ENCODE measurements around the gene FRMD8.

Gene FRMD8

DNA sequence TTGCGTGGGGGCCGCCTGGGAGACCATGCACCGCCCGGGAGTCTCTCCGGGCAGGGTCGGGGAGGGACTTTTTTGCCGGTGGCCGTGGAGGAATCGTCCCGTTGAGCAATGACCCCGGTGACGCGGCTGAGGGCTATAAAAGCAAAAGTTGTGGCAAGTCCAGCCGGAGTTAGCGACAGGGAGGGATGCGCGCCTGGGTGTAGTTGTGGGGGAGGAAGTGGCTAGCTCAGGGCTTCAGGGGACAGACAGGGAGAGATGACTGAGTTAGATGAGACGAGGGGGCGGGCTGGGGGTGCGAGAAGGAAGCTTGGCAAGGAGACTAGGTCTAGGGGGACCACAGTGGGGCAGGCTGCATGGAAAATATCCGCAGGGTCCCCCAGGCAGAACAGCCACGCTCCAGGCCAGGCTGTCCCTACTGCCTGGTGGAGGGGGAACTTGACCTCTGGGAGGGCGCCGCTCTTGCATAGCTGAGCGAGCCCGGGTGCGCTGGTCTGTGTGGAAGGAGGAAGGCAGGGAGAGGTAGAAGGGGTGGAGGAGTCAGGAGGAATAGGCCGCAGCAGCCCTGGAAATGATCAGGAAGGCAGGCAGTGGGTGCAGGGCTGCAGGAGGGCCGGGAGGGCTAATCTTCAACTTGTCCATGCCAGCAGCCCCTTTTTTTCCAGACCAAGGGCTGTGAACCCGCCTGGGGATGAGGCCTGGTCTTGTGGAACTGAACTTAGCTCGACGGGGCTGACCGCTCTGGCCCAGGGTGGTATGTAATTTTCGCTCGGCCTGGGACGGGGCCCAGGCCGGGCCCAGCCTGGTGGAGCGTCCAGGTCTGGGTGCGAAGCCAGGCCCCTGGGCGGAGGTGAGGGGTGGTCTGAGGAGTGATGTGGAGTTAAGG, 36.4 kb downstream of the FRMD8 start, which contains the start of gene NEAT1:
Gene NEAT1 (plus strand): TSS at position 166 of the 883 bp plus-strand sequence.
- TF ChIP-seq MYC (IDR thresholded peaks at IDR 0.05; ENCODE audit: low read depth, low read length), result peak; percentile 75
- TF ChIP-seq MAX (IDR thresholded peaks at IDR 0.05; ENCODE audit: low read depth, low read length), result peak; percentile 43; the same call in 1 of the 2 replicates
- TF ChIP-seq POLR2A (IDR thresholded peaks at IDR 0.05; ENCODE audit: extremely low read depth, insufficient read length), result peak; percentile 100
- TF ChIP-seq, protein P1, sequence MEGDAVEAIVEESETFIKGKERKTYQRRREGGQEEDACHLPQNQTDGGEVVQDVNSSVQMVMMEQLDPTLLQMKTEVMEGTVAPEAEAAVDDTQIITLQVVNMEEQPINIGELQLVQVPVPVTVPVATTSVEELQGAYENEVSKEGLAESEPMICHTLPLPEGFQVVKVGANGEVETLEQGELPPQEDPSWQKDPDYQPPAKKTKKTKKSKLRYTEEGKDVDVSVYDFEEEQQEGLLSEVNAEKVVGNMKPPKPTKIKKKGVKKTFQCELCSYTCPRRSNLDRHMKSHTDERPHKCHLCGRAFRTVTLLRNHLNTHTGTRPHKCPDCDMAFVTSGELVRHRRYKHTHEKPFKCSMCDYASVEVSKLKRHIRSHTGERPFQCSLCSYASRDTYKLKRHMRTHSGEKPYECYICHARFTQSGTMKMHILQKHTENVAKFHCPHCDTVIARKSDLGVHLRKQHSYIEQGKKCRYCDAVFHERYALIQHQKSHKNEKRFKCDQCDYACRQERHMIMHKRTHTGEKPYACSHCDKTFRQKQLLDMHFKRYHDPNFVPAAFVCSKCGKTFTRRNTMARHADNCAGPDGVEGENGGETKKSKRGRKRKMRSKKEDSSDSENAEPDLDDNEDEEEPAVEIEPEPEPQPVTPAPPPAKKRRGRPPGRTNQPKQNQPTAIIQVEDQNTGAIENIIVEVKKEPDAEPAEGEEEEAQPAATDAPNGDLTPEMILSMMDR (IDR thresholded peaks at IDR 0.05; ENCODE audit: low read depth, low read length), result no peak
- peak; percentile 97 for DNase-seq (ENCODE audit: low read depth)
- H3K4me3 ChIP-seq (ENCODE audit: low read depth, low read length), result peak within 1 kb of the TSS; percentile 76

GRCh38 chr11:65423516-65424204, 37.2 kb downstream of the FRMD8 start:
- DNase-seq (ENCODE audit: low read depth), result peak; percentile 46
- TF ChIP-seq POLR2A (IDR thresholded peaks at IDR 0.05; ENCODE audit: extremely low read depth, insufficient read length) (peak; percentile 30), MYC (IDR thresholded peaks at IDR 0.05; ENCODE audit: low read depth, low read length) (no peak), MAX (IDR thresholded peaks at IDR 0.05; ENCODE audit: low read depth, low read length) (peak; percentile 20; the same call in 1 of the 2 replicates)

GRCh38 chr11:65424205-65425104, 38.0 kb downstream of the FRMD8 start:
- peak overlapping the region; percentile 76 for H3K4me3 ChIP-seq (ENCODE audit: low read depth, low read length)
- no peak for TF ChIP-seq MYC (IDR thresholded peaks at IDR 0.05; ENCODE audit: low read depth, low read length)
- peak; percentile 15 for TF ChIP-seq POLR2A (IDR thresholded peaks at IDR 0.05; ENCODE audit: extremely low read depth, insufficient read length)
- peak; percentile 53 for DNase-seq (ENCODE audit: low read depth)

More at GRCh38 chr11:65423516-65424204, 37.2 kb downstream of the FRMD8 start:
- H3K4me3 ChIP-seq (ENCODE audit: low read depth, low read length), result peak overlapping the region; percentile 76

- DNase-seq (ENCODE audit: low read depth), result peak; percentile 90
- TF ChIP-seq, protein P1 (IDR thresholded peaks at IDR 0.05; ENCODE audit: low read depth, low read length), result no peak
- peak; percentile 33; the same call in 1 of the 2 replicates for TF ChIP-seq MAX (IDR thresholded peaks at IDR 0.05; ENCODE audit: low read depth, low read length)
- H3K4me3 ChIP-seq (ENCODE audit: low read depth, low read length), result peak overlapping the region; percentile 76
Observed at GRCh38 chr11:65425105-65425970, 38.9 kb downstream of the FRMD8 start.

GRCh38 chr11:65425971-65426838, 39.8 kb downstream of the FRMD8 start:
- TF ChIP-seq MAX (IDR thresholded peaks at IDR 0.05; ENCODE audit: low read depth, low read length) (peak; percentile 37; the same call in 1 of the 2 replicates), MYC (IDR thresholded peaks at IDR 0.05; ENCODE audit: low read depth, low read length) (no peak), POLR2A (IDR thresholded peaks at IDR 0.05; ENCODE audit: extremely low read depth, insufficient read length) (peak; percentile 17)
- TF ChIP-seq, protein P1 (IDR thresholded peaks at IDR 0.05; ENCODE audit: low read depth, low read length), result no peak
- peak; percentile 98 for DNase-seq (ENCODE audit: low read depth)
- peak overlapping the region; percentile 76 for H3K4me3 ChIP-seq (ENCODE audit: low read depth, low read length)
